Central memory CD8-positive, alpha-beta T cell (primary cell): Measurements from ENCODE around the gene KAT14.
A peak's percentile ranks its signal among the peaks of the same experiment; 100 is the strongest.
"Not testable (repeated sequence)": the region's sequence is repeated elsewhere in the genome, so short reads cannot be mapped to it uniquely, and the experiment has no call there.

Experiments used
- ATAC-seq: fragments of 150-1000 bp; cut with Tn5 transposase; replicated peaks from 2 replicates; pipeline ENCODE4 v1.10.0; 2022; ENCODE audit warnings: mild to moderate bottlenecking, moderate FRiP score, moderate number of reproducible peaks; ENCODE audit not compliant: poor library complexity, severe bottlenecking; ENCODE audit errors: extremely low read depth
- DNase-seq, 2 donors: peaks; one replicate each; pipeline ENCODE4 v3.0.0; 2021; ENCODE audit warnings: low spot score in 2 of 2
- H3K27ac Mint-ChIP-seq: one replicate; pipeline ENCODE4 v1.8.0; 2022; ENCODE audit warnings: low read depth, mild to moderate bottlenecking, moderate library complexity, mixed read lengths
- H3K27me3 Mint-ChIP-seq: one replicate; pipeline ENCODE4 v1.8.0; 2022; ENCODE audit warnings: mixed read lengths
- H3K36me3 Mint-ChIP-seq: one replicate; pipeline ENCODE4 v1.8.0; 2022; ENCODE audit warnings: mild to moderate bottlenecking, moderate library complexity, mixed read lengths; ENCODE audit not compliant: insufficient read depth
- H3K4me1 Mint-ChIP-seq: one replicate; pipeline ENCODE4 v1.8.0; 2022; ENCODE audit warnings: mixed read lengths
- H3K4me3 Mint-ChIP-seq: one replicate; pipeline ENCODE4 v1.8.0; 2022; ENCODE audit warnings: mild to moderate bottlenecking, moderate library complexity, mixed read lengths
- H3K9me3 Mint-ChIP-seq: one replicate; pipeline ENCODE4 v1.8.0; 2022; ENCODE audit warnings: mixed read lengths

The KAT14 gene

DNA sequence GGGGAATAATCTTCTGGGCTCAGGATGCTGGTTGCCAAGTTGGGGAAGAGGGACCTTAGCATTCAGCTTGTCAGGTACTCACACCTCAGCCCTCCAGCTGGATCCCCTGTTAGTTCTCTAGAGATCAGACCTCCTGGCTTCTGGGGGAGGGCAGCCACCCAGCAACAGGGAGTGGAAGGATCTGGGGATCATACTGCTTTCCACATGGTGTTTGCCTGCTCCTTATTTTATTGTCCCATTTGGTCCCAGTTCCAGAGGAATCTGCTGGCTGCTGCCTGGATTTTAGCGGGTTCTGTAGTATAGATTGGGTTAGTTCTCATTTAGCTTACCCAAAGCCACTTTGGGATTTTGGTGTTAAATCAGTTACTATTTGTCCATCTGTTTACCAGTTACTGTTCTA is 29.3 kb downstream of the KAT14 start:
- H3K27ac Mint-ChIP-seq, result no peak overlapping the region
- peaks cover 60% of the 10 kb centered on the region for H3K4me1 Mint-ChIP-seq
- H3K4me3 Mint-ChIP-seq, result no peak overlapping the region
- H3K9me3 Mint-ChIP-seq, result no peaks in the 10 kb centered on the region
- no peak for DNase-seq
- ATAC-seq, result no peak
- H3K27me3 Mint-ChIP-seq, result no peaks in the 10 kb centered on the region
- H3K36me3 Mint-ChIP-seq, result peaks cover 28% of the 10 kb centered on the region

DNA sequence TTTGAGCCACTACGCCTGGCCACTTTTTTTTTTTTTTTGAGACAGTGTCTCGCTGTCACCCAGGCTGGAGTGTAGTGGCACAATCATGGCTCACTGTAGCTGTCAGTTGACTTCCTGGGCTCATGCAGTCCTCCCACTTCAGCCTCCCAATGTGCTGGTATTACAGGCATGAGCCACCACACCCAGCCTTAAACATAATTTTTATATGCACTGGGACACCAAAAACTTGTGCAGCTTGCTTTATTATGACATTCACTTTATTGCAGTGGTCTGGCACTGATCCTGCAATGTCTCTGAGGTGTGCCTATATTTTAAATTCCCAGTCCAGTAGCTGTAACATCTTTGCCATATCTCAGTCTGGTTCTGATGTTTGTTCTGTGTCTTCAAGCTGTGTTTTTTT is 34.7 kb downstream of the KAT14 start:
- Mint-ChIP-seq H3K4me1 (peaks cover 53% of the 10 kb centered on the region), H3K27me3 (no peaks in the 10 kb centered on the region), H3K4me3 (no peak overlapping the region), H3K9me3 (no peaks in the 10 kb centered on the region), H3K27ac (no peak overlapping the region), H3K36me3 (peaks cover 21% of the 10 kb centered on the region)
- no peak for DNase-seq
- ATAC-seq, result no peak

DNA sequence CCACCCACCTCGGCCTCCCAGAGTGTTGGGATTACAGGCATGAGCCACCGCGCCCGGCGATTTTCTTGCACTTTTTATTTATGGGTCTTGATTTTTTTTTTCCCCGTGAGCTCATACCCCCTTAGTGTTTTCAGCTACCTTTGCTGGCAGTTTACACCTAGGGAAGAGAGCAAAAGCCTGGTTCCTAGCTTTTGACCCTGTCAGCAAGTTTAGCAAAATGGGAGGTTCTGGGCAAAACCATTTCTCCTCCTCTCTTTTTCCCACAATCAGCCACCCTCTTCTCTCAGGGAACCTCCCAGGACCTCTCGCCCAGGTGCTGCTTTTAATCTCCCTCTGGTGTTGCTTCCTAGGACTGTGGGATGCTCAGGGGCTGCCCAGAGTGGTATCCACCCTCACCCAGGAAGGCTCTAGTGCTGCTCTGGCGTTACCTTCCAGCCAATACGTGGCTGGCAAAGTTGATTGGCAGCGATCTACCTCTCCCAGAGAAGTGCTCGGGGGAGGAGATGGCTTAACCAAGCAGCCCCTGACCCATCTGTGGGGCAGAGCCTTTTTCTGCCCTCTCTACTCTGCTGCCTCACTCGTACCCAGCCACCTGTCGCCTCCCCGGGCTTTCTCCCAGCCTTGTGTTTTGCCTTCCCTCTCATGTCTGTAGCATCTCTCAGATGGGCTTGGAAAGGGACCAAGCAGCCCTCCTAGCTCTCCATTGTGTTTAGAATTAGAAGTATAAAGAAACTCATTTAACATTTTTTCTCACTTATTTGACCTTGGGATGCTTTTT is 37.4 kb downstream of the KAT14 start:
- H3K4me1 Mint-ChIP-seq, result peaks cover 35% of the 10 kb centered on the region
- H3K4me3 Mint-ChIP-seq, result no peak overlapping the region
- ATAC-seq, result no peak
- peaks cover 21% of the 10 kb centered on the region for H3K36me3 Mint-ChIP-seq
- H3K27me3 Mint-ChIP-seq, result no peaks in the 10 kb centered on the region
- H3K9me3 Mint-ChIP-seq, result peaks cover 2% of the 10 kb centered on the region
- DNase-seq, result no peak
- H3K27ac Mint-ChIP-seq, result peak overlapping the region; percentile 74

DNA sequence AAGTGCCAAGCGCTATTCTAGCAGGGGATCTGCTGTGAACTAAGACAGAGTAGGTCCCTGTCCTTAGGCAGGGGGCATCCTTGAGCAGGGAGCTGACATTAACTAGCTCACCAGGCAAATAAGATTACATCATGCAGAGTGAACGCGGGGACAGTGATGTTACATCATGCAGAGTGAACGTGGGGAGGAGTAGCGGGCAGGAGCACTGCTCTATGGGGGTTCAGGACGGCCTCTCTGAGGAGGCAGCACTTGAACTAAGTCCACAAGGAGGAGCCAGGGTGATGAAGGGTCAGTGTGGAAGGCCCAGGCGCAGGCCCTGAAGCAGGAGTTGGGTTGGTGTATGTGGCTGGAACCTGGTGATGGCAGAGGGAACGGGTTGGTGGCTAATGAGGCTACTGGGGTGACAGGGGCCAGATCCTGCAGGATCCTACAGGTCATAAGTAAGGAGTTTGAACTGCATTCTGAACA is 38.7 kb downstream of the KAT14 start:
- H3K36me3 Mint-ChIP-seq, result peaks cover 20% of the 10 kb centered on the region
- H3K4me3 Mint-ChIP-seq, result no peak overlapping the region
- H3K9me3 Mint-ChIP-seq, result peaks cover 6% of the 10 kb centered on the region
- no peak for DNase-seq
- H3K27me3 Mint-ChIP-seq, result no peaks in the 10 kb centered on the region
- H3K4me1 Mint-ChIP-seq, result peaks cover 29% of the 10 kb centered on the region
- ATAC-seq, result no peak
- no peak overlapping the region for H3K27ac Mint-ChIP-seq

GRCh38 chr20:18180366-18180765 is 42.7 kb downstream of the KAT14 start:
- H3K27me3 Mint-ChIP-seq, DNase-seq, H3K27ac Mint-ChIP-seq, ATAC-seq, H3K9me3 Mint-ChIP-seq, H3K4me3 Mint-ChIP-seq: not testable (repeated sequence)
- H3K4me1 Mint-ChIP-seq, result peaks cover 11% of the 10 kb centered on the region
- peaks cover 43% of the 10 kb centered on the region for H3K36me3 Mint-ChIP-seq

GRCh38 chr20:18180815-18181214 is 43.2 kb downstream of the KAT14 start:
- no peaks in the 10 kb centered on the region for H3K27me3 Mint-ChIP-seq
- H3K27ac Mint-ChIP-seq, result no peak overlapping the region
- DNase-seq (no peak), ATAC-seq (no peak)
- peaks cover 6% of the 10 kb centered on the region for H3K9me3 Mint-ChIP-seq
- H3K4me1 Mint-ChIP-seq, result peaks cover 8% of the 10 kb centered on the region
- H3K4me3 Mint-ChIP-seq, result no peak overlapping the region
- peaks cover 41% of the 10 kb centered on the region for H3K36me3 Mint-ChIP-seq

DNA sequence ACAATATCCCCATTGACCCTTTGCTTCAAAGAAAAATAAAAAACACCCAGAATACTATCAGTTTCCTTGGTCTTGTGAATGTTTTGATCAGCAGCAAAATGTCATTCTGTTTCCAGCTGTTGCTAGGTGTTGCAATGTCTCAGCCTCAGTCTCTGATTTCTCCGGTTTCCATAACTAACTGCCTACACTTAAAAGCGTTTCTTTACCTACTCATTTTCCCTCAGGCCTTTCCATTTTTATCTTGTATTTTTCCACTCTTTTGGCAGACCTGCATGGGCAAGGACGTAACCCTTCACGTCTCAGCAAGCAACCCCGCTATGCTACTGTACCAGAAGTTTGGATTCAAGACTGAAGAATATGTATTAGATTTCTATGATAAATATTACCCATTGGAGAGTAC is 49.4 kb downstream of the KAT14 start:
- peaks cover 39% of the 10 kb centered on the region for H3K36me3 Mint-ChIP-seq
- H3K9me3 Mint-ChIP-seq, result no peaks in the 10 kb centered on the region
- ATAC-seq, result no peak
- no peaks in the 10 kb centered on the region for H3K27me3 Mint-ChIP-seq
- peaks cover 6% of the 10 kb centered on the region for H3K4me1 Mint-ChIP-seq
- no peak for DNase-seq
- H3K4me3 Mint-ChIP-seq, result no peak overlapping the region
- no peak overlapping the region for H3K27ac Mint-ChIP-seq

GRCh38 chr20:18188434-18188833 is 50.8 kb downstream of the KAT14 start:
- no peaks in the 10 kb centered on the region for H3K27me3 Mint-ChIP-seq
- H3K4me3 Mint-ChIP-seq, result no peak overlapping the region
- peaks cover 6% of the 10 kb centered on the region for H3K4me1 Mint-ChIP-seq
- DNase-seq (no peak), ATAC-seq (no peak)
- peaks cover 29% of the 10 kb centered on the region for H3K36me3 Mint-ChIP-seq
- H3K9me3 Mint-ChIP-seq, result no peaks in the 10 kb centered on the region
- no peak overlapping the region for H3K27ac Mint-ChIP-seq

GRCh38 chr20:18190338-18191233 is 52.9 kb downstream of the KAT14 start:
- no peak overlapping the region for H3K4me3 Mint-ChIP-seq
- no peaks in the 10 kb centered on the region for H3K27me3 Mint-ChIP-seq
- no peak for DNase-seq
- H3K4me1 Mint-ChIP-seq, result peaks cover 6% of the 10 kb centered on the region
- ATAC-seq, result no peak
- no peaks in the 10 kb centered on the region for H3K9me3 Mint-ChIP-seq
- peaks cover 12% of the 10 kb centered on the region for H3K36me3 Mint-ChIP-seq
- no peak overlapping the region for H3K27ac Mint-ChIP-seq

- Mint-ChIP-seq H3K9me3 (no peaks in the 10 kb centered on the region), H3K27ac (no peak overlapping the region), H3K36me3 (peaks cover 8% of the 10 kb centered on the region), H3K4me3 (no peak overlapping the region), H3K4me1 (peaks cover 6% of the 10 kb centered on the region), H3K27me3 (no peaks in the 10 kb centered on the region)
- ATAC-seq (no peak), DNase-seq (no peak)
Observed at GRCh38 chr20:18191306-18191705, 53.6 kb downstream of the KAT14 start.

GRCh38 chr20:18194461-18194860 is 56.8 kb downstream of the KAT14 start:
- not testable (repeated sequence) for H3K4me3 Mint-ChIP-seq, ATAC-seq, H3K27ac Mint-ChIP-seq, H3K27me3 Mint-ChIP-seq, H3K36me3 Mint-ChIP-seq, H3K4me1 Mint-ChIP-seq, H3K9me3 Mint-ChIP-seq, DNase-seq

- no peak for DNase-seq
- H3K4me1 Mint-ChIP-seq, result no peaks in the 10 kb centered on the region
- ATAC-seq, result no peak
- no peaks in the 10 kb centered on the region for H3K36me3 Mint-ChIP-seq
- H3K4me3 Mint-ChIP-seq, result no peak overlapping the region
- no peaks in the 10 kb centered on the region for H3K27me3 Mint-ChIP-seq
- H3K27ac Mint-ChIP-seq, result no peak overlapping the region
- no peaks in the 10 kb centered on the region for H3K9me3 Mint-ChIP-seq
Observed at GRCh38 chr20:18195931-18196330, 58.3 kb downstream of the KAT14 start.
